GM12873 (cell line): ENCODE results near the gene RABGEF1.

ENCODE experiments used
- TF ChIP-seq, protein P1 (sequence below): IDR thresholded peaks from 2 replicates; pipeline ENCODE4 v1.5.1; 2012; ENCODE audit warnings: low read depth, mild to moderate bottlenecking, moderate library complexity, low read length, control low read depth; ENCODE audit not compliant: insufficient read depth; ENCODE audit errors: missing control alignments

The RABGEF1 gene

DNA sequence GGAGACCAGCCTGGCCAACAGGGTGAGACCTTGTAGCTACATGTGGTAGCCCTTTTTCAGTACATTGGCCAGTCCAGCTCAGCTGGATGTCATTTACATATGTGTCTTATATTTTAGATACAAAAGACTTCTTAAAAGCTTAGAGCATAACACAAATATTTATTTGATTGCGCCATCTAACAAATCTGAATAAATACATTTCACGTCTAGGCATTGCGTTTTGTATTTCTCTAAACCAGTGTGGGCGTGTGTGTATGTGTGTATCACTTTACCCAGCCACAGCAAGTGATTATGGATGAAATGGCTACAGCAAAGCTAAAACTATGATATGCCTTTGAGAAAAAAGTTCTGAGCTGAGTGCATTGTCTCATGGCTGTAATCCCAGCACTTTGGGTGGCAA, 14.0 kb downstream of the RABGEF1 start:
- TF ChIP-seq, protein P1, sequence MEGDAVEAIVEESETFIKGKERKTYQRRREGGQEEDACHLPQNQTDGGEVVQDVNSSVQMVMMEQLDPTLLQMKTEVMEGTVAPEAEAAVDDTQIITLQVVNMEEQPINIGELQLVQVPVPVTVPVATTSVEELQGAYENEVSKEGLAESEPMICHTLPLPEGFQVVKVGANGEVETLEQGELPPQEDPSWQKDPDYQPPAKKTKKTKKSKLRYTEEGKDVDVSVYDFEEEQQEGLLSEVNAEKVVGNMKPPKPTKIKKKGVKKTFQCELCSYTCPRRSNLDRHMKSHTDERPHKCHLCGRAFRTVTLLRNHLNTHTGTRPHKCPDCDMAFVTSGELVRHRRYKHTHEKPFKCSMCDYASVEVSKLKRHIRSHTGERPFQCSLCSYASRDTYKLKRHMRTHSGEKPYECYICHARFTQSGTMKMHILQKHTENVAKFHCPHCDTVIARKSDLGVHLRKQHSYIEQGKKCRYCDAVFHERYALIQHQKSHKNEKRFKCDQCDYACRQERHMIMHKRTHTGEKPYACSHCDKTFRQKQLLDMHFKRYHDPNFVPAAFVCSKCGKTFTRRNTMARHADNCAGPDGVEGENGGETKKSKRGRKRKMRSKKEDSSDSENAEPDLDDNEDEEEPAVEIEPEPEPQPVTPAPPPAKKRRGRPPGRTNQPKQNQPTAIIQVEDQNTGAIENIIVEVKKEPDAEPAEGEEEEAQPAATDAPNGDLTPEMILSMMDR, result no peak

DNA sequence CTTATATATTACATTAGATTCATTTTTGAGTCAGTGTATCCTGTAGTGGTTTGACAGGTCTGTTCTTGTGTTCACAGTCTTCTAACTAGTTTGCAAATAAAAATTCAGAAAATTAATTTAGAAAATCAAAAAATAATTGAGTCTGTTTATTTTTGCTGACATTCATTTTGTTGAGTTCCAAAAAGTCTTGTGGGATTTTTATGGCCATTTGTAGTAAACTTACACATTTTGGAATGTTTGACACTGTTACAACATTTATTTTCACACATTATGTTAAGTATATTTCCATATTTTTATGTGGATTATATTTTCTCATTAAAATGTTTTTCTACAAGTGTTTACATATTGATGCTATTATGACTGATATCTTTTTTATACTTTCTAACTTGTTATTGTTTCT, 16.4 kb downstream of the RABGEF1 start:
- TF ChIP-seq, protein P1, result no peak

DNA sequence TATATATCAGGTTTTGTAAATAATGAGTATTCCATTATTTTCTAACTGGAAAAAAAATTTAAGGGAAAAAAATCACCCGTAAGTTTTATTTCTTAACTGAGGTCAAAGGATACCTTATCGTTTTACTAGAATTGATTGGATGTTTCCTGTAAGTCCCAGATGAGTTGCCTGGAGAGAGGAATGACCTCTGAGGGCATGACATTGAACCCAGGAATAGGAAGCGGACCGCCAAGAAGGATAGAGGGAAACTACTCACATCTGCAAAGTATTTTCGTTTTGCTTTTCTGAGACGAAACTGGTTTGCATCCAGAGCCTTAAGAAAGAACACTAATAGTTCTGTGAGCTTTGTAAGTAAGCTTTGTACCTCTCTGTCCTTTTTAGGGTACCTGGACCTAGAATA, 17.4 kb downstream of the RABGEF1 start:
- TF ChIP-seq, protein P1, result no peak

DNA sequence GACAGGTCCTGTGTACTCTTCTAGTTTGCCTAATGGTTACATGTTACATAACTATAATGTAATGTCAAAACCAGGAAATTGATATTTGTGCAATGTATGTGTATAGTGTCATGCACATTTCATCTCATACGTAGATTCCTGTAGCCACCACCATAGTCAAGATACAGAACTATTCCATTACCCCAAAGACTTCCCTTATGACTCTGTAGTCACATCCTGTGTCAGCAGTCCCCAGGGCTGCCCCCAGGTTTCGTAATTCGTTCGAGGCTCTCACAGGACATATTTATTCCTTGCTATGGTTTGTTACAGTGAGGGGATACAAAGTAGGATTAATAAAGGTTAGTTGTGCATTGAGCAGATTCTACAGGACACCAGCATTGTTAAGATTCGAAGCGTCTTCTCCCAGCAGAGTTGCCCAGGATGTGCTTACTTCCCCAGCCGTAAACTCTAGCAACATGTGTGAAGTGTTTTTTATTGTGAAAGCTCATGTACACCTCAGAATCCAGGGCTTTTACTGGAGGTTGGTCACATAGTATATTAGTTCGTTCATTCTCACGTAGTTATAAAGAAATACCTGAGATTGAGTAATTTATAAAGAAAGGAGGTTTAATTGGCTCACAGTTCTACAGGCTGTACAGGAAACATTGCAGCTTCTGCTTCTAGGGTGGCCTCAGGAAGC, 18.6 kb downstream of the RABGEF1 start:
- TF ChIP-seq, protein P1, result no peak

DNA sequence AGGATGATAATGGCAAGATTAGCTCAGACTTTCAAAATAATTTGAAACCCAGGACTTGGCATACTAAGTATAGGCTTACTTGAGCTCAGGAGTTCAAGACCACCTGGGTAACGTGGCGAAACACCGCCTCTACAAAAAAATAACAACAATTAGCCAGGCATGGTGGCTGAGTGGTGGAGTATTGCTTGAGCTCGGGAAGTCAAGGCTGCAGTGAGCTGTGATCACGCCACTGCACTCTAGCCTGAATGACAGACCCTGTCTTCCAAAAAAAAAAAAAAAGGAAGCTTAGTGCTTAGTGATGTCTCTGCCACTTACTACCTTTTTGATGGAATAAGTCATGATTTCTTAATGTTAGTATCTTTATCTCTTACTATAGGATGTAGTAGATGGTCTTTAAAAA, 25.5 kb downstream of the RABGEF1 start:
- TF ChIP-seq, protein P1, result no peak

DNA sequence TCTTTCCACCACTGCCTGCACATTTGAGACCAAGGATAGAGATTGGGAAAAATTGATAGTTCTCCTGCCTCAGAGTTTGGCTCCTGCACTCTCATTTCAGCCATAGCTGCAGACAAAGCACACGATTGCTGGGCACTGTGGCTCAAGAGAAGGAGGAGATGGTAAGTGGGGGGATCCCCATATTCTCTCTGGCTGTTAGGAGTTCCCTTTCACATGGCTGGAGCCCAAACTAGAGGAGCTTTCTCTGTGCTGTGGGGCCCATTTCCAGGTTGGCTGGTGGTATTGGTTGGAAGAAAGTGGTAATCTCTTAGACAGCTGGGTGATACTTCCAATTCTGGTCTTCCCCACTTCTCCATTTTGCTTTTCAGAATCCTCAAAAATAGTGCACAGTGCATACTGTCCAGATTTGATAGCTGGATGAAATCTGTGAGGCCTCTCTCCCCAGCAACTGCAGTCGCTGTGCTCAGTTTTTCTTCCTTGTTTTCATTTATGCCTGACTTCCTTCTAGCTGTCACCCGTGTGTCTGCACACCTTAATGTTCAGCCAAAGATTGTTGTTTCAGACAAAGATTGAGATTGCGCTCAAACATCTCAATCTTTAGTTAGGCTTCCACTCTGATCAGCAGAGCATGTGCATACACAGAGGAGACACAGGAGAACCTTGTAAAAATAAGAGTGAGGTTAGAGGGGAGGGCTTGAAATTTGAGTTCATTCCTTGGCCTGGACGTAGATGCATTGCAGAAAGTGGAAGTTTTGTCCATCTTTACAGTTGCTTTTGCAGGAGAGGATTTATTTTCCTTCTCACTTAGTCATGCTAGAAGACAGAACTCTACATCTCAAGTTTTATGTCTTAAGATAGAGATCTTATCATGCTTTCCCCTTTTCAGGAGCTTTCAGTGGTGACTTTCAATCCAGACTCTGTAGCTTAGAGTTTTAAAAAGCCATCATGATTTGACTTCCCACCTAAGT, 28.6 kb downstream of the RABGEF1 start:
- TF ChIP-seq, protein P1, result no peak

DNA sequence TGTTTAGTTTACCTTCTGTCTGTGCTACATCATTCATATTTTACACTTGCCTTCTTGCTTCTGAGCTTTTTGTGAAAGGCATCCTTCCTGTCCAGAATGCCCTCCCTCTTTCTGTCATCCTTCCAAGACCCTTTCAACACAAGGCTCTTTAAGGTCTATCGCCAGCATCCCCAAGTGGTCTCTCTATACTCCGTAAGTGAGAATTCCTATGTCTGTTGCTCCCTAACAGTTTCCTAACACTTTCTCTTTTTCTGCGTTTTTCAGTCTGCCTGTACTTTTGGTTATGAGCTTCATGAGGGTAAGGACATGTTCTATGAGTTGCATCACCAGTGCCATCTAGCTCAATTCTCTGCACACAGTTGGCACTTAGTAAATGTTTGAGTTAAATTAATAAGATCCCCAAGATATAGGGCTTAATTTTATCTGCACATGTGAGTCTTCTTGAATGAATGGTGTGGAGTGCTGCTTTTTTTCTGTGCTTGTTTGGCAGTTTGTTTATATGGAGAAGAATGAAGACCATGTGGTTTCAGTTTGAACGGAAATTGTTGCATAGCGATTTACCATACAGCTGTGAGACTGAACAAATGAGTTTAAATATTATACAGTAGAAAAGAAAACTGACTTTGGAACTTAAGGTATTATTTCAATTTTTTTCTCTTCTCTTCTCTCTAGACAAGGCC, 29.4 kb downstream of the RABGEF1 start:
- TF ChIP-seq, protein P1, result no peak
